Measurements from ENCODE around the gene MT1H.

The MT1H gene

GRCh38 chr16:56640076-56640475 is 29.5 kb upstream of the MT1H start:
- H3K36me3 ChIP-seq (ENCODE audit: control insufficient read depth in 2 of 2, insufficient read depth in 1 of 2, low read length in 2 of 2): no peaks in the 10 kb centered on the region
- POLR2A ChIA-PET: no interaction called here
- H3K9me3 ChIP-seq (ENCODE audit: control insufficient read depth, insufficient read depth, low read depth, low read length): no peaks in the 10 kb centered on the region
- CTCF ChIA-PET: interaction anchor here (1.1 kb wide), 1 partner anchor 62 kb away, joined by 4 read pairs; no protein-coding TSS in a partner anchor
- H3K4me1 ChIP-seq (ENCODE audit: control insufficient read depth, insufficient read depth, low read length): no peaks in the 10 kb centered on the region
- TF ChIP-seq YY1 (tag by site-specific recombination; IDR thresholded peaks at IDR 0.05) (no peak), ZNF121 (tag by site-specific recombination; IDR thresholded peaks at IDR 0.05) (no peak), ZNF521 (tag by site-specific recombination; IDR thresholded peaks at IDR 0.05) (no peak), REST (tag by site-specific recombination; IDR thresholded peaks at IDR 0.05) (no peak), ZNF302 (tag by site-specific recombination; IDR thresholded peaks at IDR 0.05; ENCODE audit: low read depth) (no peak), MEIS1 (CRISPR knock-in tag; IDR thresholded peaks at IDR 0.05; ENCODE audit: borderline replicate concordance) (no peak), ZNF48 (tag by site-specific recombination; IDR thresholded peaks at IDR 0.05) (no peak), ZNF174 (tag by site-specific recombination; IDR thresholded peaks at IDR 0.05) (no peak)
- TF ChIP-seq, protein P1, sequence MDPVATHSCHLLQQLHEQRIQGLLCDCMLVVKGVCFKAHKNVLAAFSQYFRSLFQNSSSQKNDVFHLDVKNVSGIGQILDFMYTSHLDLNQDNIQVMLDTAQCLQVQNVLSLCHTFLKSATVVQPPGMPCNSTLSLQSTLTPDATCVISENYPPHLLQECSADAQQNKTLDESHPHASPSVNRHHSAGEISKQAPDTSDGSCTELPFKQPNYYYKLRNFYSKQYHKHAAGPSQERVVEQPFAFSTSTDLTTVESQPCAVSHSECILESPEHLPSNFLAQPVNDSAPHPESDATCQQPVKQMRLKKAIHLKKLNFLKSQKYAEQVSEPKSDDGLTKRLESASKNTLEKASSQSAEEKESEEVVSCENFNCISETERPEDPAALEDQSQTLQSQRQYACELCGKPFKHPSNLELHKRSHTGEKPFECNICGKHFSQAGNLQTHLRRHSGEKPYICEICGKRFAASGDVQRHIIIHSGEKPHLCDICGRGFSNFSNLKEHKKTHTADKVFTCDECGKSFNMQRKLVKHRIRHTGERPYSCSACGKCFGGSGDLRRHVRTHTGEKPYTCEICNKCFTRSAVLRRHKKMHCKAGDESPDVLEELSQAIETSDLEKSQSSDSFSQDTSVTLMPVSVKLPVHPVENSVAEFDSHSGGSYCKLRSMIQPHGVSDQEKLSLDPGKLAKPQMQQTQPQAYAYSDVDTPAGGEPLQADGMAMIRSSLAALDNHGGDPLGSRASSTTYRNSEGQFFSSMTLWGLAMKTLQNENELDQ (tag by site-specific recombination; IDR thresholded peaks at IDR 0.05; ENCODE audit: low read depth): no peak
- H3K4me3 ChIP-seq (ENCODE audit: low read depth, low read length): no peak overlapping the region
- H3K27ac ChIP-seq (ENCODE audit: extremely low read depth, low read depth, low read length): no peak overlapping the region

GRCh38 chr16:56641166-56641565 is 28.4 kb upstream of the MT1H start:
- Histone ChIP-seq H3K36me3 (ENCODE audit: control insufficient read depth in 2 of 2, insufficient read depth in 1 of 2, low read length in 2 of 2) (no peaks in the 10 kb centered on the region), H3K4me3 (ENCODE audit: low read depth, low read length) (no peak overlapping the region), H3K9me3 (ENCODE audit: control insufficient read depth, insufficient read depth, low read depth, low read length) (no peaks in the 10 kb centered on the region), H3K27ac (ENCODE audit: extremely low read depth, low read depth, low read length) (no peak overlapping the region), H3K4me1 (ENCODE audit: control insufficient read depth, insufficient read depth, low read length) (no peaks in the 10 kb centered on the region)
- no peak for TF ChIP-seq SP2 (tag by site-specific recombination; IDR thresholded peaks at IDR 0.05)
- TF ChIP-seq FEZF1 (tag by site-specific recombination; IDR thresholded peaks at IDR 0.05): no peak
- no peak for TF ChIP-seq ZNF2 (tag by site-specific recombination; IDR thresholded peaks at IDR 0.05)
- TF ChIP-seq ZNF624 (tag by site-specific recombination; IDR thresholded peaks at IDR 0.05): no peak
- no peak for TF ChIP-seq SALL2 (tag by site-specific recombination; IDR thresholded peaks at IDR 0.05; ENCODE audit: borderline replicate concordance)
- TF ChIP-seq ZNF19 (tag by site-specific recombination; IDR thresholded peaks at IDR 0.05; ENCODE audit: low read depth): no peak
- TF ChIP-seq ZFP41 (tag by site-specific recombination; IDR thresholded peaks at IDR 0.05; ENCODE audit: borderline replicate concordance): no peak
- TF ChIP-seq ZNF621 (tag by site-specific recombination; IDR thresholded peaks at IDR 0.05): no peak
- no peak for TF ChIP-seq SCRT2 (tag by site-specific recombination; IDR thresholded peaks at IDR 0.05)
- no peak for TF ChIP-seq KLF1 (tag by site-specific recombination; IDR thresholded peaks at IDR 0.05)
- no peak for TF ChIP-seq KLF9 (tag by site-specific recombination; IDR thresholded peaks at IDR 0.05; ENCODE audit: low read depth)
- TF ChIP-seq EGR2 (tag by site-specific recombination; IDR thresholded peaks at IDR 0.05; ENCODE audit: low read depth): no peak
- no peak for TF ChIP-seq ZNF473 (tag by site-specific recombination; IDR thresholded peaks at IDR 0.05)
- TF ChIP-seq ZNF529 (tag by site-specific recombination; IDR thresholded peaks at IDR 0.05; ENCODE audit: insufficient replicate concordance): no peak
- no peak for TF ChIP-seq YY1 (tag by site-specific recombination; IDR thresholded peaks at IDR 0.05)
- no peak for TF ChIP-seq GLIS1 (tag by site-specific recombination; IDR thresholded peaks at IDR 0.05)
- CTCF ChIA-PET: interaction anchor here (0.6 to 1.1 kb wide), 2 partner anchors 61 to 285 kb away, joined by 3 to 4 read pairs; no protein-coding TSS in a partner anchor
- POLR2A ChIA-PET: no interaction called here
